T-cell (primary cell): ENCODE data around the gene CRYGN. TPM values are rescaled to one million over a fixed set of nuclear protein-coding genes. Genes with fewer than 3 reads are reported as not detected.

Experiments used
- ATAC-seq, 4 experiments: fragments of 200-7000 bp in 3 of 4; fragments of 150-1000 bp in 1 of 4; cut with Tn5 transposase; replicated peaks in 1 of 4; 1 replicate in 3 of 4; 2 replicates in 1 of 4; pipeline ENCODE4 v1.10.0; 2021; ENCODE audit warnings: moderate library complexity in 3 of 4, mild to moderate bottlenecking in 2 of 4, moderate number of reproducible peaks in 1 of 4
- CTCF ChIA-PET, 2 donors: fragments of 300-600 bp; sonication (Branson Sonifier 250); formaldehyde crosslinking; loops; one replicate each; lab custom pipeline; 2022; ENCODE audit warnings: antibody characterized with exemption in 2 of 2; lab: Charles Lee
- POLR2A ChIA-PET, 2 donors: fragments of 300-600 bp; sonication (Branson Sonifier 250); formaldehyde crosslinking; loops; one replicate each; lab custom pipeline; 2022; ENCODE audit warnings: antibody characterized with exemption in 2 of 2; lab: Charles Lee
- DNase-seq, 35 experiments: peaks; one replicate each; pipeline versions ENCODE4 v3.0.0 to v3.0.0-alpha.2; 2013 to 2023
- H3K27ac ChIP-seq: one replicate; pipeline ENCODE4 v1.5.1; 2013; ENCODE audit warnings: low read length
- H3K27me3 ChIP-seq, 2 experiments: replicated peaks in 1 of 2; 1 replicate in 1 of 2; 2 replicates in 1 of 2; pipeline versions ENCODE4 v1.6.1 to v1.7.0; 2013; ENCODE audit warnings: low read length in 1 of 2, mixed read lengths in 1 of 2; ENCODE audit not compliant: control insufficient read depth in 2 of 2, insufficient read depth in 2 of 2; ENCODE audit errors: extremely low read depth in 1 of 2
- H3K36me3 ChIP-seq, 2 donors: 1 replicate in 1 of 2; 2 replicates in 1 of 2; pipeline versions ENCODE4 v1.6.1 to v1.7.0; 2013; ENCODE audit warnings: low read length in 1 of 2; ENCODE audit not compliant: control insufficient read depth in 2 of 2, insufficient read depth in 1 of 2; ENCODE audit errors: extremely low read depth in 1 of 2
- H3K4me1 ChIP-seq, 2 experiments: 1 replicate in 1 of 2; 2 replicates in 1 of 2; pipeline versions ENCODE4 v1.6.1 to v1.7.0; 2013; ENCODE audit warnings: low read length in 2 of 2, mixed read lengths in 1 of 2; ENCODE audit not compliant: insufficient read depth in 2 of 2, control insufficient read depth in 1 of 2; ENCODE audit errors: extremely low read depth in 1 of 2
- H3K4me3 ChIP-seq, 2 donors: 1 replicate in 1 of 2; 2 replicates in 1 of 2; pipeline versions ENCODE4 v1.5.1 to v1.7.0; 2013; ENCODE audit warnings: mild to moderate bottlenecking in 2 of 2, low read length in 1 of 2, moderate library complexity in 1 of 2; ENCODE audit not compliant: control insufficient read depth in 1 of 2; ENCODE audit errors: extremely low read depth in 1 of 2
- H3K9me3 ChIP-seq: 2 replicates; pipeline ENCODE4 v1.7.0; 2013
- H3K27ac Mint-ChIP-seq, 2 donors: one replicate each; pipeline ENCODE4 v1.8.0; 2020 to 2021; ENCODE audit warnings: mild to moderate bottlenecking in 2 of 2, mixed read lengths in 2 of 2
- H3K27me3 Mint-ChIP-seq, 2 donors: one replicate each; pipeline ENCODE4 v1.8.0; 2021 to 2022; ENCODE audit warnings: mixed read lengths in 2 of 2
- H3K36me3 Mint-ChIP-seq: one replicate; pipeline ENCODE4 v1.8.0; 2021; ENCODE audit warnings: mixed read lengths
- H3K4me1 Mint-ChIP-seq, 3 donors: one replicate each; pipeline ENCODE4 v1.8.0; 2020 to 2022; ENCODE audit warnings: mixed read lengths in 3 of 3, mild to moderate bottlenecking in 1 of 3
- H3K4me3 Mint-ChIP-seq, 3 donors: one replicate each; pipeline ENCODE4 v1.8.0; 2020 to 2022; ENCODE audit warnings: mild to moderate bottlenecking in 3 of 3, mixed read lengths in 3 of 3, moderate library complexity in 3 of 3
- H3K9me3 Mint-ChIP-seq, 3 donors: one replicate each; pipeline ENCODE4 v1.8.0; 2020 to 2022; ENCODE audit warnings: mixed read lengths in 3 of 3
- WGBS: methylation state at CpG from one replicate; pipeline ENCODE4 v1.1.5; 2013; ENCODE audit warnings: missing lambda C conversion rate; ENCODE audit not compliant: insufficient coverage; 5-methylcytosine and 5-hydroxymethylcytosine counted together
- total RNA-seq, 35 experiments: library from RNA in 6 of 35; stranded (reverse) in 6 of 35; fragments of 120-200 nt in 1 of 35; gene quantifications; one replicate each; pipeline versions ENCODE4 v1.2.1 to v1.2.4 and lab custom pipeline; 2013 to 2026

The CRYGN gene
- total RNA-seq, 5 donors from 2014 or later (not counting 1 experiment from before 2014, with no cell fraction given) = 0.98 to 1.8 (median 1.0) TPM; not detected in 2

- Mint-ChIP-seq H3K27me3 (no peaks in the 10 kb centered on the region), H3K36me3 (peaks cover 62% of the 10 kb centered on the region), H3K4me1 (peaks cover 40 to 55% (median 52%) of the 10 kb centered on the region in 3 donors), H3K4me3 (peak overlapping the region in 1 of 3 donors; percentile 8), H3K9me3 (no peaks in the 10 kb centered on the region), H3K27ac (peak overlapping the region in 1 of 2 donors; percentile 71)
- ChIA-PET CTCF (no interaction called here), POLR2A (no interaction called here)
- peak in 1 of 35 experiments; percentile 16 for DNase-seq
- Histone ChIP-seq H3K4me3 (no peak overlapping the region), H3K9me3 (no peaks in the 10 kb centered on the region), H3K27ac (no peak overlapping the region), H3K4me1 (peaks cover 0 to 25% of the 10 kb centered on the region in 2 experiments), H3K27me3 (no peaks in the 10 kb centered on the region), H3K36me3 (peaks cover 3 to 52% of the 10 kb centered on the region in 2 donors)
- peak in 1 of 4 experiments; percentile 26 for ATAC-seq
- WGBS = 73% methylated on average over 13 of the region's 17 CpGs
Observed at GRCh38 chr7:151472644-151473380, 32.9 kb upstream of the CRYGN start.

- H3K27ac ChIP-seq = no peak overlapping the region
- no peak overlapping the region for H3K4me3 Mint-ChIP-seq
- no peaks in the 10 kb centered on the region for H3K9me3 ChIP-seq
- CTCF ChIA-PET = interaction anchor here in 1 of 2 donors (0.6 kb wide), 1 partner anchor 20 kb away, joined by 3 read pairs; no protein-coding TSS in a partner anchor
- no CpG with 5 or more reads among the region's 2 CpGs for WGBS
- ATAC-seq (no peak), DNase-seq (no peak)
- H3K4me3 ChIP-seq = no peak overlapping the region
- peaks cover 0 to 25% of the 10 kb centered on the region in 2 experiments for H3K4me1 ChIP-seq
- no peaks in the 10 kb centered on the region for H3K27me3 Mint-ChIP-seq
- H3K27me3 ChIP-seq = no peaks in the 10 kb centered on the region
- H3K36me3 Mint-ChIP-seq = peaks cover 64% of the 10 kb centered on the region
- peaks cover 40 to 49% (median 48%) of the 10 kb centered on the region in 3 donors for H3K4me1 Mint-ChIP-seq
- POLR2A ChIA-PET = interaction anchor here in 1 of 2 donors (0.6 to 0.7 kb wide), 2 partner anchors 9 to 258 kb away, joined by 3 to 4 read pairs; no protein-coding TSS in a partner anchor
- no peaks in the 10 kb centered on the region for H3K9me3 Mint-ChIP-seq
- peak overlapping the region in 1 of 2 donors; percentile 16 for H3K27ac Mint-ChIP-seq
- peaks cover 7 to 50% of the 10 kb centered on the region in 2 donors for H3K36me3 ChIP-seq
Observed at GRCh38 chr7:151470711-151471110, 30.8 kb upstream of the CRYGN start.

GRCh38 chr7:151469281-151469680 is 29.3 kb upstream of the CRYGN start:
- Mint-ChIP-seq H3K4me1 (peaks cover 40 to 48% (median 47%) of the 10 kb centered on the region in 3 donors), H3K36me3 (peaks cover 77% of the 10 kb centered on the region), H3K4me3 (no peak overlapping the region), H3K27me3 (no peaks in the 10 kb centered on the region), H3K27ac (peak overlapping the region; percentile 63 to 81), H3K9me3 (peaks cover 0 to under 1% (median 0%) of the 10 kb centered on the region in 3 donors)
- ATAC-seq (no peak), DNase-seq (no peak)
- Histone ChIP-seq H3K36me3 (peaks cover 13 to 58% of the 10 kb centered on the region in 2 donors), H3K27ac (no peak overlapping the region), H3K4me1 (peaks cover 0 to 25% of the 10 kb centered on the region in 2 experiments), H3K4me3 (no peak overlapping the region), H3K27me3 (no peaks in the 10 kb centered on the region), H3K9me3 (no peaks in the 10 kb centered on the region)
- CTCF ChIA-PET = no interaction called here
- POLR2A ChIA-PET = no interaction called here
- no CpG with 5 or more reads among the region's 5 CpGs for WGBS

GRCh38 chr7:151468217-151469018 is 28.5 kb upstream of the CRYGN start:
- ChIA-PET POLR2A (no interaction called here), CTCF (no interaction called here)
- peak in 3 of 35 experiments; percentile 10 to 17 (median 15) for DNase-seq
- H3K27ac Mint-ChIP-seq = peak overlapping the region; percentile 65 to 70
- no peaks in the 10 kb centered on the region for H3K9me3 ChIP-seq
- H3K27me3 ChIP-seq = no peaks in the 10 kb centered on the region
- 96% methylated on average over 14 of the region's 19 CpGs for WGBS
- peaks cover 35 to 43% (median 42%) of the 10 kb centered on the region in 3 donors for H3K4me1 Mint-ChIP-seq
- peaks cover 13 to 58% of the 10 kb centered on the region in 2 donors for H3K36me3 ChIP-seq
- H3K4me3 Mint-ChIP-seq = peak overlapping the region in 1 of 3 donors; percentile 5
- peak in 1 of 4 experiments; percentile 48 for ATAC-seq
- H3K27me3 Mint-ChIP-seq = no peaks in the 10 kb centered on the region
- peaks cover 5 to 9% (median 5%) of the 10 kb centered on the region in 3 donors for H3K9me3 Mint-ChIP-seq
- peaks cover 84% of the 10 kb centered on the region for H3K36me3 Mint-ChIP-seq
- no peak overlapping the region for H3K4me3 ChIP-seq
- H3K27ac ChIP-seq = no peak overlapping the region
- peaks cover 0 to 25% of the 10 kb centered on the region in 2 experiments for H3K4me1 ChIP-seq

- Histone ChIP-seq H3K36me3 (peaks cover 11 to 46% of the 10 kb centered on the region in 2 donors), H3K4me3 (no peak overlapping the region), H3K27ac (no peak overlapping the region), H3K9me3 (no peaks in the 10 kb centered on the region), H3K27me3 (peaks cover 0 to 7% of the 10 kb centered on the region in 2 experiments), H3K4me1 (peaks cover 0 to 9% of the 10 kb centered on the region in 2 experiments)
- Mint-ChIP-seq H3K4me3 (no peak overlapping the region), H3K27ac (no peak overlapping the region), H3K9me3 (peaks cover 10 to 23% (median 17%) of the 10 kb centered on the region in 3 donors), H3K27me3 (peaks cover 0 to 5% of the 10 kb centered on the region in 2 donors), H3K4me1 (peaks cover 17 to 21% (median 20%) of the 10 kb centered on the region in 3 donors), H3K36me3 (peaks cover 70% of the 10 kb centered on the region)
- ChIA-PET CTCF (no interaction called here), POLR2A (interaction anchor here (0.6 kb wide), 2 partner anchors 12 to 58 kb away, joined by 3 to 8 read pairs; no protein-coding TSS in a partner anchor)
- DNase-seq (no peak), ATAC-seq (no peak)
- 94% methylated on average over 6 of the region's 8 CpGs for WGBS
Observed at GRCh38 chr7:151465169-151465568, 25.2 kb upstream of the CRYGN start.

GRCh38 chr7:151462306-151462779 is 22.4 kb upstream of the CRYGN start:
- Mint-ChIP-seq H3K9me3 (peaks cover 10 to 23% (median 17%) of the 10 kb centered on the region in 3 donors), H3K4me1 (peaks cover 2 to 4% (median 3%) of the 10 kb centered on the region in 3 donors), H3K4me3 (no peak overlapping the region), H3K27ac (no peak overlapping the region), H3K27me3 (peaks cover 0 to 8% of the 10 kb centered on the region in 2 donors), H3K36me3 (peaks cover 42% of the 10 kb centered on the region)
- Histone ChIP-seq H3K27ac (no peak overlapping the region), H3K27me3 (peaks cover 0 to 12% of the 10 kb centered on the region in 2 experiments), H3K36me3 (peaks cover 11 to 20% of the 10 kb centered on the region in 2 donors), H3K4me3 (peak overlapping the region in 1 of 2 donors; percentile 3), H3K9me3 (no peaks in the 10 kb centered on the region), H3K4me1 (no peaks in the 10 kb centered on the region)
- ChIA-PET CTCF (no interaction called here), POLR2A (interaction anchor here in 1 of 2 donors (0.6 kb wide), 1 partner anchor 49 kb away, joined by 4 read pairs; no protein-coding TSS in a partner anchor)
- ATAC-seq = no peak
- no peak for DNase-seq
- no CpG with 5 or more reads among the region's 1 CpG for WGBS
